HG03460 (cell line): ENCODE results near the gene C1orf159.

Experiments
- ATAC-seq: cut with Tn5 transposase; IDR thresholded peaks from one replicate; pipeline ENCODE4 v1.9.1; 2021; ENCODE audit not compliant: unreplicated experiment

C1orf159 gene

DNA sequence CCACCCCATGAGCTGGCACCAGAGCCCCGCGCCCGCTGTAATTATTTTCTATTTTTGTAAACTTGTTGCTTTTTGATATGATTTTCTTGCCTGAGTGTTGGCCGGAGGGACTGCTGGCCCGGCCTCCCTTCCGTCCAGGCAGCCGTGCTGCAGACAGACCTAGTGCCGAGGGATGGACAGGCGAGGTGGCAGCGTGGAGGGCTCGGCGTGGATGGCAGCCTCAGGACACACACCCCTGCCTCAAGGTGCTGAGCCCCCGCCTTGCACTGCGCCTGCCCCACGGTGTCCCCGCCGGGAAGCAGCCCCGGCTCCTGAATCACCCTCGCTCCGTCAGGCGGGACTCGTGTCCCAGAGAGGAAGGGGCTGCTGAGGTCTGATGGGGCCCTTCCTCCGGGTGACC lies 60.9 kb downstream of the C1orf159 start:
- ATAC-seq, result no peak

DNA sequence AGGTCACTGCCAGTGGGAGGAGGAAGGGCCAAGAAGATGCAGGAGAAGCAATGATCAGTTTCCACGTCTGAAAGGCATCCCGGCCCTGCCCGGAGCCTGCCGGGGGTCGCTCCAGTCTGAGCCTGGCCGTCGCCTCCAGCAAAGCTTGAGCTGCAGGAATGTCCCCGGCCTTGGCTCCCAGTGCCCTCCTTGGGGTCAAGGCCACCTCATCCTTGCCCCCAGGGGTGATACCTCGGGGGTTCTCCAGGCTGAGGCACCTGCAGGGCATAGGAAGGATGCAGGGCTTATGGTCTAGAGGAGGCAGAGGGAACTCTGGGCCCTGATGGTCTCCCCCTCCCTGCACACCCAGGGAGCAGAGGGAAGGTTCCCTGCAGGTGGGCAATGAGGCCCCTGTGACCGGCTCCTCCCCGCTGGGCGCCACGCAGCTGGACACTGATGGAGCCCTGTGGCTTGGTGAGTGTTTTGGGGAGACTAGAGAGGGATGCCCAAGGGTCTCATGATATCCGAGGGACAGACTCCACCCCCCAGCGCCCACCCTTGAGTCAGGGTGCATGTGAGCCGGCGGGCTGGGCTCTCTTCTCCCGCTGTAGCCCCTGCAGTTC lies 61.7 kb downstream of the C1orf159 start:
- ATAC-seq, result no peak

DNA sequence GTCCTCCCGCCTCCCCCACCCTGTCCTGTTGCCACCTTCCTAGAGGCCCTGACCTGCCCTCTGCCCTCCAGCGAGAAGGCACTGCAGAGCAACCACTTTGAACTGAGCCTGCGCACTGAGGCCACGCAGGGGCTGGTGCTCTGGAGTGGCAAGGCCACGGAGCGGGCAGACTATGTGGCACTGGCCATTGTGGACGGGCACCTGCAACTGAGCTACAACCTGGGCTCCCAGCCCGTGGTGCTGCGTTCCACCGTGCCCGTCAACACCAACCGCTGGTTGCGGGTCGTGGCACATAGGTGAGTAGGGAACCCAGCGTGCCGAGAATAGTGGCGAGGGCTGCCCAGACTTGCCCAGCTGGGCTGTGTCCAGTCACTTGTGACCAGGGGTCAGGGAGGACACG lies 62.2 kb downstream of the C1orf159 start:
- ATAC-seq, result no peak

DNA sequence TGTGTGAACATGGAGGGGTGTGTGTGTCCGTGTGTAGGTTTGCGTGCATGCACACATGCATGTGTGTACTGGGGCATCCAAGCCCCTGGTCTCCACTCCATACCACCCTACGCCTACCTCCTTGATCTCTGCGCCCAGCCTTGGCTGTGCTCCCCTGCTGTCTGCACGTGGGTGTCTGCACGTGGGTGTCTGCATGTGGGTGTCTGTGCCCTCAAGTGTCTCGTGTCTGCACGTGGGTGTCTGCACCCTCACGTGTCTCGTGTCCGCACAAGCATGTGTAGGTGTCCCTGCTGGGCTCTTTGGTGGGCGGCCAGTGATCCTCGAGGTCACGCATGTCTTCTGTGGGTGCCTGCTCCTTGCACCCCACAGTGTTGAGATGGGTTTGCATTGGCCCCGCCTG lies 62.9 kb downstream of the C1orf159 start:
- ATAC-seq, result no peak

DNA sequence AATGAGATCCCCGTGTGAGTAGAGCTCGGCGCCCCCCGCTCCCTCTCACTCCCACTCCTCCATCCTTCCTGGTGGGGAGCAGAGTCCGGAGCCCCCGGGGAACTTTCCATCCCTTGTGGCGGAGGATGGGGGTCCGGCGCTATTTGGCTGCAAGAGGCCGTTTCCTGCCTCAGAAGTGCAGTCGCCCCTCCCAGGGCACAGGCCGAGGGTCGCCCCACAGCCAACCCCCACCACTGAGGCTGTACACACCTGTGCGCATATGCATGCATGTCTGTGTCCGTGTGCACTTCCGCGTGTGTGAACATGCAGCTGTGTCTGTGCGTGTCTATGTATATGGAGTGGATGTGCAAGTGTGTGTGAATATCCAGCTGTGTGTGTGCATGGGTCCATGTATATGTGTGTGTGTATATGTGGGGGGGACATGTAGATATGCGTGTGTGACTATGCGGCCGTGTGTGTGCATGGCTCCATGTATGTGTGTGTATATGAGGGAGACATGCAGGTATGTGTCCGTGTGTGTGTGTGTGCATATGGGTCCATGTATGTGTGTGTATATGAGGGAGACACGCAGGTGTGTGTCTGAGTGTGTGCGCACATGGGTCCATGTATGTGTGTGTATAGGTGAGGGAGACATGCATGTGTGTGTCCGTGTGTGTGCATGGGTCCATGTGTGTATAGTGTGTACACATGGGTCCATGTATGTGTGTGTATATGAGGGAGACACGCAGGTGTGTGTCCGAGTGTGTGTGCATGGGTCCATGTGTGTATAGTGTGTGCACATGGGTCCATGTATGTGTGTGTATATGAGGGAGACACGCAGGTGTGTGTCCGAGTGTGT lies 63.7 kb downstream of the C1orf159 start:
- ATAC-seq, result no peak

DNA sequence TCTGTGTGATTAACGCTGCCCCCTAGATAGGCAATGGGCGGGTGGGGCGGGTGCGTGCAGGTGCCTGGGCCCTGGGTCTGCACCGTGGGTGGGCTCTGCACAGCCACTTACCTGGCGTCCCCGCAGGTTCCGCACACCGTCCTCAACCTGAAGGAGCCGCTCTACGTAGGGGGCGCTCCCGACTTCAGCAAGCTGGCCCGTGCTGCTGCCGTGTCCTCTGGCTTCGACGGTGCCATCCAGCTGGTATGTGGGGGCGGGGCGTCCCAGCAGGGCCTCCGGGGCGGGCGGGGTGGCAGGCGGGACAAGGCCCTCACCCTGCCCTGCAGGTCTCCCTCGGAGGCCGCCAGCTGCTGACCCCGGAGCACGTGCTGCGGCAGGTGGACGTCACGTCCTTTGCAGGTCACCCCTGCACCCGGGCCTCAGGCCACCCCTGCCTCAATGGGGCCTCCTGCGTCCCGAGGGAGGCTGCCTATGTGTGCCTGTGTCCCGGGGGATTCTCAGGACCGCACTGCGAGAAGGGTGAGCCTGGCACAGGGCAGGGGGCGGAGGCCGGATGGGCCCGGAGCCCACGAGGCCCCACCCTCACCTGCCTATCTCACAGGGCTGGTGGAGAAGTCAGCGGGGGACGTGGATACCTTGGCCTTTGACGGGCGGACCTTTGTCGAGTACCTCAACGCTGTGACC lies 64.6 kb downstream of the C1orf159 start:
- ATAC-seq, result no peak

DNA sequence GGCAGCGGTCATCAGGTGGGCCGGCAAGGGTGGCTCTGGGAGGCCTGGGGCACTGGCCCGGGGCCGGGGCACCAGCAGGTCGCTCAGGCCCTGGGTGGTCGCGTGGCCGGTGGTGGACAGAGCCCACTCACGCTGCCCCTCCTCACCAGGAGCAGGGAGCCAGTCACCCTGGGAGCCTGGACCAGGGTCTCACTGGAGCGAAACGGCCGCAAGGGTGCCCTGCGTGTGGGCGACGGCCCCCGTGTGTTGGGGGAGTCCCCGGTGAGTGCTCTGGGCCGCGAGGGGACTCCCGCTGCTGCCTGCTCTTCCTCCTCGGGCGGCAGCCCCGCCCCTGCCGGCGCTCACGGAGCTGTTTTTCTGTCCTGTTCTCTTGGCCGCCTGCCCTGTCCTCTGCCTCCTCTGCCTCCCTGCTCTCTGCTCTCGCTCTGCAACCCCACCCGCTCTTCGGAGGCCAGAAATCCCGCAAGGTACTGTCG lies 65.3 kb downstream of the C1orf159 start:
- ATAC-seq, result no peak

DNA sequence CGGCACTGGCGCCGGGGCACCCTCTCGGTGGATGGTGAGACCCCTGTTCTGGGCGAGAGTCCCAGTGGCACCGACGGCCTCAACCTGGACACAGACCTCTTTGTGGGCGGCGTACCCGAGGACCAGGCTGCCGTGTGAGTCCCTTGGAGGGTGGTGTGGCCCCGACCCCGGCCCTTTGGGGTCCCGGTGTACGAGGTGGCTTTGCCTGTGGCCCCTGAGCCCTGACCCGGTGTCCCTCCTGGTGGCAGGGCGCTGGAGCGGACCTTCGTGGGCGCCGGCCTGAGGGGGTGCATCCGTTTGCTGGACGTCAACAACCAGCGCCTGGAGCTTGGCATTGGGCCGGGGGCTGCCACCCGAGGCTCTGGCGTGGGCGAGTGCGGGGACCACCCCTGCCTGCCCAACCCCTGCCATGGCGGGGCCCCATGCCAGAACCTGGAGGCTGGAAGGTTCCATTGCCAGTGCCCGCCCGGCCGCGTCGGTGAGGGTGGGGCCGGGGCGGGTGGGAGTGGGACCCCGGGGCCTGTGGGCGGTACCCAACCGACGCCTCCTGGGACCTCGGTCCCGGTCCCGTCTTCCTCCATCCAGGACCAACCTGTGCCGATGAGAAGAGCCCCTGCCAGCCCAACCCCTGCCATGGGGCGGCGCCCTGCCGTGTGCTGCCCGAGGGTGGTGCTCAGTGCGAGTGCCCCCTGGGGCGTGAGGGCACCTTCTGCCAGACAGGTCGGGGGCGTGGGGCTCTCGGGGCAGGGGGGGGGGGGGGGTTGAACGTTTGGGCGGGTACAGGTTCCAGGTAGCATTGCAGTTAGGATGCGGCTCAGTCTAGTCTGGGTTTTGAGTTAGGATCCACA lies 66.3 kb downstream of the C1orf159 start:
- ATAC-seq, result no peak

DNA sequence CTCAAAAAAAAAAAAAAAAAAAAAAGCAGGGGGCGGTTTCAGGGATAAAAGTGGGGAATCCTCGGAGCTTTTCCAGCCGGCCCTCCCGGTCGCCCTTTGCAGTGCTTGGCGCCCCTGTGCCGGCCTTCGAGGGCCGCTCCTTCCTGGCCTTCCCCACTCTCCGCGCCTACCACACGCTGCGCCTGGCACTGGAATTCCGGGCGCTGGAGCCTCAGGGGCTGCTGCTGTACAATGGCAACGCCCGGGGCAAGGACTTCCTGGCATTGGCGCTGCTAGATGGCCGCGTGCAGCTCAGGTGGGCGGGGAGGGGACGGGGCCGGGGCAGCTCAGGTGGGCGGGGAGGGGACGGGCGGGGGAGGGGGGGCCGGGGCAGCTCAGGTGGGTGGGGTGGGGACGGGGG lies 67.1 kb downstream of the C1orf159 start:
- no peak for ATAC-seq

DNA sequence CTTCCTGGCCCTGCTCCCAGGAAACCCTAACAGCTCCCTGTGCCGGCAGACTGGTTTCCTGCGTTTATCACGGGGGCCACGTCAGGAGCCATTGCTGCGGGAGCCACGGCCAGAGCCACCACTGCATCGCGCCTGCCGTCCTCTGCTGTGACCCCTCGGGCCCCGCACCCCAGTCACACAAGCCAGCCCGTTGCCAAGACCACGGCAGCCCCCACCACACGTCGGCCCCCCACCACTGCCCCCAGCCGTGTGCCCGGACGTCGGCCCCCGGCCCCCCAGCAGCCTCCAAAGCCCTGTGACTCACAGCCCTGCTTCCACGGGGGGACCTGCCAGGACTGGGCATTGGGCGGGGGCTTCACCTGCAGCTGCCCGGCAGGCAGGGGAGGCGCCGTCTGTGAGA lies 67.9 kb downstream of the C1orf159 start:
- ATAC-seq, result no peak

DNA sequence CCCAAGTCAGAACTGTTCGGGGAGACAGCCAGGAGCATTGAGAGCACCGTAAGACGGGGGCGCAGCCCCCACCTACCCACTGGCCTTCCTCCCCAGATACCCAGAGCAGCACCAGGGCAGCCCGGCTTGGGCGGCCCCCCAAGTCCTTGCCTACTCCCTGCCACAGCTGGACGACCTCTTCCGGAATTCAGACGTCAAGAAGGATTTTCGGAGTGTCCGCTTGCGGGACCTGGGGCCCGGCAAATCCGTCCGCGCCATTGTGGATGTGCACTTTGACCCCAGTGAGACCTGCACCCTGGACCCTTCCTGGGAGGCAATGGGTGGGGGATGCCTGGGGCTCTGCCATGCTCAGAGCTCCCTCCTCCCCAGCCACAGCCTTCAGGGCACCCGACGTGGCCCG lies 68.5 kb downstream of the C1orf159 start:
- no peak for ATAC-seq

DNA sequence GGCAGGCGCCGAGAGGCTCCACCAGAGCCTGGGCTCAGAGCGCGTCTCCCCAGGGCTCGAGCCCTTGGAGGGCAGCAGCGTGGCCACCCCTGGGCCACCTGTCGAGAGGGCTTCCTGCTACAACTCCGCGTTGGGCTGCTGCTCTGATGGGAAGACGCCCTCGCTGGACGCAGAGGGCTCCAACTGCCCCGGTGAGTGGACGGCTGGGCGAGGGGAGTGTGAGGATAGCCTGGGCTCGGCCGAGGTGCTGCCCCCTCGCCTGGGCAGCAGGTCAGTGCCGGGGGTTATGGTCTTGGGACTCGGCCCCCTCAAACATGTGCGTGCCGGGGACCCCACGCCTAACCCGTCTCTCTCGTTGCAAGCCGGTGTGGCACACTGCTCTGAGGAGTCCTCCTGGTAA lies 69.1 kb downstream of the C1orf159 start:
- ATAC-seq, result no peak

DNA sequence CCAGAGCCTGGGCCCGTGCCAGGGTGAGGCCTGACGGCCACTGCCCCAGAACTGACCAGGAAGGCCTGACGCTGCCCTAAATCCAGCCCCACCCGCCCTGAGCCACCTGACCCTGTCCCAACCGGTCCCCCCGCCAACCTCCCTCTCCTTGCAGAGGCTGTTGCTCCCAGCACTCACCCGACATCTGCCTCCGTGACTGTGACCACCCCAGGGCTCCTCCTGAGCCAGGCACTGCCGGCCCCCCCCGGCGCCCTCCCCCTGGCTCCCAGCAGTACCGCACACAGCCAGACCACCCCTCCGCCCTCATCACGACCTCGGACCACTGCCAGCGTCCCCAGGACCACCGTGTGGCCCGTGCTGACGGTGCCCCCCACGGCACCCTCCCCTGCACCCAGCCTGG lies 69.6 kb downstream of the C1orf159 start:
- ATAC-seq, result no peak

DNA sequence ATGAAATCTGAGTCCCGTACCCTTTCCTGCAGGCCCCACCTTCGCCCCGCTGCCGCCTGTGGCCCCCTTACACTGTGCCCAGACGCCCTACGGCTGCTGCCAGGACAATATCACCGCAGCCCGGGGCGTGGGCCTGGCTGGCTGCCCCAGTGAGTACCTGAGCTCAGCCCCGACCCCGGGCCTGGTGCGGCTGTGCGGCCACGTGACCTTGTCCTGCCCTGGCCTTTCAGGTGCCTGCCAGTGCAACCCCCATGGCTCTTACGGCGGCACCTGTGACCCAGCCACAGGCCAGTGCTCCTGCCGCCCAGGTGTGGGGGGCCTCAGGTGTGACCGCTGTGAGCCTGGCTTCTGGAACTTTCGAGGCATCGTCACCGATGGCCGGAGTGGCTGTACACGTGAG lies 70.8 kb downstream of the C1orf159 start:
- ATAC-seq, result no peak

DNA sequence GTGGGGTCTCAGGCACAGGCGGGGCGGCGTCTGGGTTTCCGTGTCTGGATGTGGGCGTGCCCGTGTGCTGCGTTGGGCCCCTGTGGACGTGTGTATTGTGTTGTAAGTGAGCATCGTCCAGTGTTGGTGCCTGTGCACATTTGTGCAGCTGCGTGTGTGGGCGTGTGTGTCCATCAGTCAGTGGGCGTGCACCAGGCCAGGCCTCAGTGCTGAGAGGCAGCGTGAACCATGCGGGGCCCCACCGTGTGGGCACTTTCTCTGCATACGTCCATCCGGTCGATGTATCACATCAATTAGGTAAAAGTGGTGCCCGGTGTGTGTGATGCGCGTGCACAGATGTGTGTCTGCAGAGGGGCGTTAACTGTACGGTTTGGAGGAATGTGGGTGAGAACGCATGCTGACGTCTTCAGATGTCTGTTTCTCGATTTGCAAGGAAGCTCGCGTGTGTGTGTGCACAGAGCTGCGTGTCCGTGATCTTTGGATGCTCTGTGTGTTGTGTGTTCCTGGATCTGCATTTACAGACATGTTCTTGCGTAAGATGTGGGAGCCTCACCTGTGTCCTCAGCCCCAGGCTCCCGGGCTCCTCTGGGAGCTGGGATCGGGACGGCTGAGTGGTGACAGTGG lies 71.3 kb downstream of the C1orf159 start:
- no peak for ATAC-seq

DNA sequence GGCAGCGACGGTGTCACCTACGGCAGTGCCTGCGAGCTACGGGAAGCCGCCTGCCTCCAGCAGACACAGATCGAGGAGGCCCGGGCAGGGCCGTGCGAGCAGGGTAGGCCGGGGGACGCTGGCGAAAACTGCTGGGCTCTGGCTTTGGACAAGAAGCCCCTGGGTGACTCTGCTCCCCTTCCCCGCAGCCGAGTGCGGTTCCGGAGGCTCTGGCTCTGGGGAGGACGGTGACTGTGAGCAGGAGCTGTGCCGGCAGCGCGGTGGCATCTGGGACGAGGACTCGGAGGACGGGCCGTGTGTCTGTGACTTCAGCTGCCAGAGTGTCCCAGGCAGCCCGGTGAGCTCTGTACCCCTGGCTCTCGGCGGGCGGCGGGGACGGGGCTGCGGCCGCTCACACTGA lies 72.0 kb downstream of the C1orf159 start:
- no peak for ATAC-seq

DNA sequence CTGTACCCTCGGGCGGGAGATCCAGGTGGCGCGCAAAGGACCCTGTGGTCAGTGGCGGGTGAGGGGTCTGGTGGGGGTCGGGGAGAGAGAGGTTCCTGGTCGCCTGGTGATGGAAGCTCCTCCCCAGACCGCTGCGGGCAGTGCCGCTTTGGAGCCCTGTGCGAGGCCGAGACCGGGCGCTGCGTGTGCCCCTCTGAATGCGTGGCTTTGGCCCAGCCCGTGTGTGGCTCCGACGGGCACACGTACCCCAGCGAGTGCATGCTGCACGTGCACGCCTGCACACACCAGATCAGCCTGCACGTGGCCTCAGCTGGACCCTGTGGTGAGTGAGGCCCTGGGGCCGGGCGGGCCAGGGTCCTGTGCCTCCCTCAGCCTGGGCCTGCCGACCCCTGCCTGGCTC lies 72.5 kb downstream of the C1orf159 start:
- ATAC-seq, result no peak

DNA sequence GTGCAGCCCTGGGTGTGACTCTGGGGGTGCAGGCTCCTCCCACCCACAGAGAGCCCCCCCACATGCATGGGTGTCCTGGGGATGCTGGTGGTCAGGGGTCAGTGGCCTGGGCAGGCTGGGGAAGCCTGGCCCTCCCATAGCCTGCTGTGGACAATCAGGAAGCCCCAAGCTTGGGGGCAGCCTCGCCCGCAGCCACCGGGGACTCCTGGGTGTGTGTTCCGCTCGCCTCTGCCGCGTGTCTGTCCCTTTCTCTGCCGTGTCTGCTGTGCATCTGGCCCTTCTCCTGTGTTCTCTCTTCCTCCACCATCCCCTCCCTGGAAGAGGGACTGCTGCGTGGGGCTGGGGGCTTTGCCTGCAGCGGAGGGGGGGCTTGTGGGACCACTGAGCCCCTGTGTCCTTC lies 73.1 kb downstream of the C1orf159 start:
- no peak for ATAC-seq

DNA sequence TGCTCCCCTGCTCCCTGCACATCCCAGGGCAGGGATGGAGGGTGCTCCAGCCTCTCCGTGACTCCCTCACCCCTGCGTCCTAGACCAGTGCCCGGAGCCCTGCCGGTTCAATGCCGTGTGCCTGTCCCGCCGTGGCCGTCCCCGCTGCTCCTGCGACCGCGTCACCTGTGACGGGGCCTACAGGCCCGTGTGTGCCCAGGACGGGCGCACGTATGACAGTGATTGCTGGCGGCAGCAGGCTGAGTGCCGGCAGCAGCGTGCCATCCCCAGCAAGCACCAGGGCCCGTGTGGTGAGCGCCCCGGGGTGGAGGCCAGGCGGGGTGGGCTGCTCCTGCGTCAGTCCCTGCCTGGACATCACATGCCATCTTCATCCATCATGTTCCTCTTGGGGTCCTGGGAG lies 74.0 kb downstream of the C1orf159 start:
- no peak for ATAC-seq

DNA sequence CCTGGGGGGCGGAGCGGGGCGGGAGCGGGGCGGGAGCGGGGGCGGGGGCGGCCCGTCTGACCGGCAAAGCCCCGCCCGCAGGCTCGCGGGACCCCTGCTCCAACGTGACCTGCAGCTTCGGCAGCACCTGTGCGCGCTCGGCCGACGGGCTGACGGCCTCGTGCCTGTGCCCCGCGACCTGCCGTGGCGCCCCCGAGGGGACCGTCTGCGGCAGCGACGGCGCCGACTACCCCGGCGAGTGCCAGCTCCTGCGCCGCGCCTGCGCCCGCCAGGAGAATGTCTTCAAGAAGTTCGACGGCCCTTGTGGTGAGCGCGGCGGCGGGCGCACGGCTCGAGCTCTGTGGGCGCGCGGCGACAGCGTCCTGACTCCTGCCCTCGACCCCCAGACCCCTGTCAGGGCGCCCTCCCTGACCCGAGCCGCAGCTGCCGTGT lies 74.8 kb downstream of the C1orf159 start:
- no peak for ATAC-seq
